ENCODE measurements around the gene GPR155.
A peak's percentile ranks its signal among the peaks of the same experiment; 100 is the strongest.

- peak; percentile 30; the same call in 1 of the 2 replicates for TF ChIP-seq GATA3 (IDR thresholded peaks at IDR 0.05; ENCODE audit: low read depth, low read length)
- TF ChIP-seq GATA2 (IDR thresholded peaks at IDR 0.05; ENCODE audit: low read depth, low read length): no peak
Observed at GRCh38 chr2:174449033-174449432, 37.8 kb downstream of the GPR155 start.
